Muscle of leg (tissue), 11 donors: Measurements from ENCODE around the gene AK1. TPM values are rescaled to one million over a fixed set of nuclear protein-coding genes. Genes with fewer than 3 reads are reported as not detected.
"Not testable (repeated sequence)": the region's sequence is repeated elsewhere in the genome, so short reads cannot be mapped to it uniquely, and the experiment has no call there.

Experiments
- DNase-seq: peaks from one replicate; pipeline ENCODE4 v3.0.0; 2013
- H3K27ac ChIP-seq: one replicate; pipeline ENCODE4 v1.5.1; 2013; ENCODE audit warnings: mild to moderate bottlenecking, low read length, control low read depth
- H3K27me3 ChIP-seq: one replicate; pipeline ENCODE4 v1.6.1; 2013; ENCODE audit warnings: low read length; ENCODE audit not compliant: control insufficient read depth, insufficient read depth
- H3K36me3 ChIP-seq: one replicate; pipeline ENCODE4 v1.6.1; 2013; ENCODE audit warnings: low read length; ENCODE audit not compliant: control insufficient read depth, insufficient read depth
- H3K4me1 ChIP-seq: one replicate; pipeline ENCODE4 v1.6.1; 2013; ENCODE audit warnings: low read length; ENCODE audit not compliant: control insufficient read depth, insufficient read depth
- H3K4me3 ChIP-seq: one replicate; pipeline ENCODE4 v1.5.1; 2013; ENCODE audit warnings: low read length, control low read depth
- H3K9me3 ChIP-seq: replicated peaks from 2 replicates; pipeline ENCODE4 v1.6.1; 2013; ENCODE audit warnings: low read depth, low read length; ENCODE audit not compliant: control insufficient read depth
- WGBS: methylation state at CpG from one replicate; pipeline ENCODE4 v1.1.5; 2013; ENCODE audit warnings: missing lambda C conversion rate; ENCODE audit not compliant: insufficient coverage; 5-methylcytosine and 5-hydroxymethylcytosine counted together
- polyA plus RNA-seq, 8 donors: library from polyadenylated mRNA; unstranded; fragments of 120-200 nt; gene quantifications; one replicate each; pipeline versions ENCODE4 v1.2.1 to v1.2.3, GENCODE V29; 2013; ENCODE audit warnings: inconsistent platforms in 1 of 8, low replicate concordance in 1 of 8; ENCODE audit not compliant: insufficient read length in 8 of 8, insufficient read depth in 1 of 8
- total RNA-seq: library from RNA; stranded (reverse); fragments of 120-200 nt; gene quantifications from one replicate; pipeline ENCODE4 v1.2.4, GENCODE V29; 2013

Gene AK1
- total and polyA plus RNA-seq, 9 donors = 579 to 1,396 (median 1,100) TPM

DNA sequence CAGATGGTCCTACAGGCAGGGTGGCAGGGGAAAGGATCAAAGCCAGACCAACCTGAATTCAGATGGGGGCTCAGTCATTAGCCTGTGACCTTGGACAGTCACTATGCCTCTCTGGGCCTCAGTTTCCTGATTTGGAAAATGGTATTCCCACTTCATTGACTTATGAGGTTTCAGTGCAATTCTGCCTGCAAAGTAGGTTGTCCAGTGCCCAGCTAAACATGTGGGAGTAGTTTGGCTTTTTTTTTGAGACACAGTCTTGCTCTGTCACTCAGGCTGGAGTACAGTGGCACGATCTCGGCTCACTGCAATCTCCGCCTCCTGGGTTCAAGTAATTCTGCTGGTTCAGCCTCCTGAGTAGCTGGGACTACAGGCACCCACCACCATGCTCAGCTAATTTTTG, 40.9 kb downstream of the AK1 start:
- WGBS = 69% methylated on average over 3 of the region's 3 CpGs
- DNase-seq, H3K4me3 ChIP-seq, H3K9me3 ChIP-seq, H3K27me3 ChIP-seq: not testable (repeated sequence)
- peaks cover 11% of the 10 kb centered on the region for H3K36me3 ChIP-seq
- H3K27ac ChIP-seq = peak overlapping the region; percentile 88
- H3K4me1 ChIP-seq = peaks cover 53% of the 10 kb centered on the region

DNA sequence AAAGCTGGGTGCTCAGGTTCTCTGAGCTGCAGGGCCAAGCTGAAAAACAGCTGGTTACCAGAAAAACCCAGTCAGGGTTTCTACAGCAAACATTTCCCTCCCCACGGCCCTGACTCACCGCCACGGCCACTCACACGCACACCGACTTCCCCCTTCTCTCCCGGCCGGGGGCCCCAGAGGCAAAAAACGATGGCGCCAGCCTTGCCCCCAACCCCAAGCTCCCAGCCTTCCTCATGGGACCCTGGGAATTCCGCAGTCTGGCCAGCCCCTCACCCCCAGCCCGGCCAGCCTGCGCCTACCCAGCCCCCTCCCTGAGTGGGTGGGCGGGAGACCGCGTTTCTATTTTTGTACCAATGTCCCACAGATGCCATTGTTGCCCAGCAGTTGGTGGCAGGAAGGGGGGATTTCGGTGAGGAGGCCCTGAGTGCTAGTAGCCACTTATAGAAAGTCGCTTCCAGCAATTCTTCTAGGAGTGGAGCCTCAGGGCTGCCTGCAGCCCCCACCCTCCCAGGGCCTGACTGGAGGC, 41.4 kb downstream of the AK1 start:
- 14% methylated on average over 10 of the region's 17 CpGs for WGBS
- peak; percentile 78 for DNase-seq
- Histone ChIP-seq H3K27me3 (no peaks in the 10 kb centered on the region), H3K27ac (peak overlapping the region; percentile 88), H3K4me1 (peaks cover 51% of the 10 kb centered on the region), H3K4me3 (no peak overlapping the region), H3K36me3 (peaks cover 9% of the 10 kb centered on the region), H3K9me3 (no peaks in the 10 kb centered on the region)

DNA sequence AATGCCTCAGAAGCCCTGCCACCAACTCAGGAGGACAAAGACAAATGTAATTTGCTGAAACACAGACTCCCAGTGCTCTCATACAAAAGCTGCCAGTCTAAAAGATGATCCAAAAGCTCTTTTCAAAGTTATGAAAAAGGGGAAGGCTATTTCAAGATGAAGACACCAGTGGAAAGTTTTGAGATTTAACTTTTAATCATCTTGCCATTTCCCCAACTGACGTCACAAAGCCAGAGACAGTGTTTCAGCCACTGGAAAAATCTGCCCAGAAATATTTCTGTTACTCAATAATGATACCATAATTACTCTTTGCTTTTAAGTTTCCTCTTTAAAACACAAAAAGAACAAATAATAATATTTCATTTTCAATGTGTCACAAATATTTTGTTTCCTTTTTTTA, 43.9 kb downstream of the AK1 start:
- WGBS = no CpG with 5 or more reads among the region's 1 CpG
- Histone ChIP-seq H3K9me3 (no peaks in the 10 kb centered on the region), H3K27me3 (no peaks in the 10 kb centered on the region), H3K4me3 (no peak overlapping the region), H3K4me1 (peaks cover 50% of the 10 kb centered on the region), H3K36me3 (peaks cover 9% of the 10 kb centered on the region), H3K27ac (peak overlapping the region; percentile 47)
- peak; percentile 83 for DNase-seq

- Histone ChIP-seq H3K27ac (peak overlapping the region; percentile 35), H3K9me3 (no peaks in the 10 kb centered on the region), H3K4me3 (no peak overlapping the region), H3K27me3 (no peaks in the 10 kb centered on the region), H3K36me3 (peaks cover 9% of the 10 kb centered on the region), H3K4me1 (peaks cover 48% of the 10 kb centered on the region)
- no peak for DNase-seq
- 39% methylated on average over 2 of the region's 7 CpGs for WGBS
Observed at GRCh38 chr9:127832248-127832647, 45.2 kb downstream of the AK1 start.

- peaks cover 43% of the 10 kb centered on the region for H3K4me1 ChIP-seq
- no peaks in the 10 kb centered on the region for H3K27me3 ChIP-seq
- no peak for DNase-seq
- 95% methylated on average over 3 of the region's 6 CpGs for WGBS
- no peaks in the 10 kb centered on the region for H3K9me3 ChIP-seq
- no peak overlapping the region for H3K4me3 ChIP-seq
- H3K27ac ChIP-seq = peak overlapping the region; percentile 92
- peaks cover 32% of the 10 kb centered on the region for H3K36me3 ChIP-seq
Observed at GRCh38 chr9:127829205-127829906, 48.1 kb downstream of the AK1 start.

GRCh38 chr9:127828262-127829031, 49.0 kb downstream of the AK1 start:
- WGBS = 7% methylated on average over 33 of the region's 34 CpGs
- peaks cover 43% of the 10 kb centered on the region for H3K4me1 ChIP-seq

GRCh38 chr9:127826253-127826913, 51.1 kb downstream of the AK1 start:
- Histone ChIP-seq H3K4me1 (peaks cover 46% of the 10 kb centered on the region), H3K36me3 (peaks cover 39% of the 10 kb centered on the region), H3K9me3 (no peaks in the 10 kb centered on the region), H3K27me3 (no peaks in the 10 kb centered on the region), H3K4me3 (no peak overlapping the region), H3K27ac (no peak overlapping the region)
- 65% methylated on average over 6 of the region's 7 CpGs for WGBS
- DNase-seq = no peak

More at GRCh38 chr9:127828262-127829031, 49.0 kb downstream of the AK1 start:
- DNase-seq = peak; percentile 92
- Histone ChIP-seq H3K27ac (peak overlapping the region; percentile 92), H3K4me3 (peak overlapping the region; percentile 28), H3K27me3 (no peaks in the 10 kb centered on the region), H3K9me3 (no peaks in the 10 kb centered on the region), H3K36me3 (peaks cover 39% of the 10 kb centered on the region)

- WGBS = 45% methylated on average over 23 of the region's 42 CpGs
- no peak overlapping the region for H3K4me3 ChIP-seq
- no peak for DNase-seq
- no peak overlapping the region for H3K27ac ChIP-seq
- H3K27me3 ChIP-seq = no peaks in the 10 kb centered on the region
- H3K9me3 ChIP-seq = no peaks in the 10 kb centered on the region
- peaks cover 44% of the 10 kb centered on the region for H3K36me3 ChIP-seq
- H3K4me1 ChIP-seq = peaks cover 46% of the 10 kb centered on the region
Observed at GRCh38 chr9:127825319-127826051, 52.0 kb downstream of the AK1 start.

DNA sequence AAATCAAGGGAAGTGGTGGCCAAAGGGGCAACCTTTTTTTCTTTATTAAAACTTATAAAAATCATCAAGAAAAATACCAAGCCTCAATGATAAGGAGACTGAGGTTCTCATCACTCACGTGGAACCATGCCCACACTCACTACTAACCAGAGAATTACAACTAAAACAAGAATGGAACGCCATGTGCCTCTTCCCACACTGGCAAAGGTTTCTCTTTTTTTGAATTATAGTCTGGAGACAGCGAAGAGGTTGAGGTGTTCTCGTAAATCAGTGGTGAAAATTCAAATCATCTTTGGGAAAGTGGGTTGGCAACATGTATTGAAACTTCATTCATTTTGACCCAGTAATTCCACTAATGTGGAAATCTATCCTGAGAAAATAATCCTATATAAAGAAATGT, 55.4 kb downstream of the AK1 start:
- H3K9me3 ChIP-seq = no peaks in the 10 kb centered on the region
- peaks cover 42% of the 10 kb centered on the region for H3K4me1 ChIP-seq
- no peak overlapping the region for H3K4me3 ChIP-seq
- no peak for DNase-seq
- peaks cover 64% of the 10 kb centered on the region for H3K36me3 ChIP-seq
- no peaks in the 10 kb centered on the region for H3K27me3 ChIP-seq
- WGBS = no CpG with 5 or more reads among the region's 4 CpGs
- H3K27ac ChIP-seq = no peak overlapping the region
